ENCODE results near the gene SPOUT1. TPM values are rescaled to one million over a fixed set of nuclear protein-coding genes. Genes with fewer than 3 reads are reported as not detected.

The SPOUT1 gene
- total RNA-seq, 2 experiments from 2014 or later: 72.9 to 82.3 TPM

GRCh38 chr9:128819716-128820664, 9.6 kb downstream of the SPOUT1 start:
- no peaks in the 10 kb centered on the region for H3K9me3 Mint-ChIP-seq
- no peak for DNase-seq
- H3K27me3 Mint-ChIP-seq (ENCODE audit: low read depth): no peaks in the 10 kb centered on the region
- intact Hi-C loops (cut with micrococcal nuclease): loop anchor here (2.0 to 5.0 kb wide), 5 partner anchors 117 to 1757 kb away; partner anchors contain the start of genes CRAT, FUBP3, PKN3 and PTPA
- H3K4me1 Mint-ChIP-seq (ENCODE audit: low read depth): peaks cover 22% of the 10 kb centered on the region
- H3K27ac Mint-ChIP-seq: no peak overlapping the region
- CTCF ChIA-PET: interaction anchor here (0.6 to 3.3 kb wide), 5 partner anchors 9 to 512 kb away, joined by 3 to 21 read pairs (median 10); partner anchors contain the start of genes SH3GLB2 and SPOUT1
- H3K36me3 Mint-ChIP-seq (ENCODE audit: low read depth): peaks cover 10% of the 10 kb centered on the region
- H3K4me3 Mint-ChIP-seq: peak overlapping the region; percentile 41

- Mint-ChIP-seq H3K4me1 (ENCODE audit: low read depth) (peaks cover 22% of the 10 kb centered on the region), H3K27ac (no peak overlapping the region), H3K36me3 (ENCODE audit: low read depth) (peaks cover 6% of the 10 kb centered on the region), H3K27me3 (ENCODE audit: low read depth) (no peaks in the 10 kb centered on the region), H3K4me3 (peak overlapping the region; percentile 76), H3K9me3 (no peaks in the 10 kb centered on the region)
- intact Hi-C loops (cut with micrococcal nuclease): loop anchor here (1.0 to 5.0 kb wide), 9 partner anchors 10 to 1758 kb away; partner anchors contain the start of genes CRAT, FUBP3, PKN3 and PTPA
- DNase-seq: peak; percentile 43
- CTCF ChIA-PET: interaction anchor here (0.5 to 3.3 kb wide), 18 partner anchors 10 to 259 kb away, joined by 3 to 21 read pairs (median 4); partner anchors contain the start of genes SH3GLB2 and SPOUT1
These were observed 10.5 kb downstream of the SPOUT1 start for GRCh38 chr9:128818839-128819715.

- H3K9me3 Mint-ChIP-seq: no peaks in the 10 kb centered on the region
- intact Hi-C loops (cut with micrococcal nuclease): loop anchor here (1.0 to 5.0 kb wide), 9 partner anchors 11 to 1759 kb away; partner anchors contain the start of genes CRAT, FUBP3, PKN3 and PTPA
- H3K4me1 Mint-ChIP-seq (ENCODE audit: low read depth): peaks cover 22% of the 10 kb centered on the region
- no peaks in the 10 kb centered on the region for H3K27me3 Mint-ChIP-seq (ENCODE audit: low read depth)
- H3K27ac Mint-ChIP-seq: peak within 1 kb of the TSS; percentile 24
- DNase-seq: peak; percentile 98
- H3K4me3 Mint-ChIP-seq: peak within 1 kb of the TSS; percentile 82
- CTCF ChIA-PET: interaction anchor here (0.6 to 3.3 kb wide), 23 partner anchors 9 to 395 kb away, joined by 3 to 21 read pairs (median 4); partner anchors contain the start of genes SH3GLB2 and SPOUT1
- peaks cover 6% of the 10 kb centered on the region for H3K36me3 Mint-ChIP-seq (ENCODE audit: low read depth)
These were observed 11.3 kb downstream of the SPOUT1 start, which contains the start of gene ENDOG for GRCh38 chr9:128818099-128818838. Gene ENDOG, plus strand, starts transcription at chr9:128818500. Its CDS starts 185 bp downstream, at chr9:128818685.

- Mint-ChIP-seq H3K9me3 (no peaks in the 10 kb centered on the region), H3K27ac (no peak overlapping the region), H3K4me3 (no peak overlapping the region), H3K36me3 (ENCODE audit: low read depth) (peaks cover 3% of the 10 kb centered on the region), H3K4me1 (ENCODE audit: low read depth) (no peaks in the 10 kb centered on the region), H3K27me3 (ENCODE audit: low read depth) (no peaks in the 10 kb centered on the region)
- CTCF ChIA-PET: interaction anchor here (0.6 to 2.5 kb wide), 3 partner anchors 8 to 101 kb away, joined by 3 to 10 read pairs (median 4); partner anchors contain the start of gene ENDOG
- intact Hi-C loops (cut with micrococcal nuclease): no loop called here
- no peak for DNase-seq
These were observed 18.7 kb downstream of the SPOUT1 start for GRCh38 chr9:128810873-128811272.

GRCh38 chr9:128809831-128810230, 19.8 kb downstream of the SPOUT1 start:
- Mint-ChIP-seq H3K4me1 (ENCODE audit: low read depth) (no peaks in the 10 kb centered on the region), H3K4me3 (no peak overlapping the region), H3K9me3 (no peaks in the 10 kb centered on the region), H3K36me3 (ENCODE audit: low read depth) (peaks cover 3% of the 10 kb centered on the region), H3K27me3 (ENCODE audit: low read depth) (no peaks in the 10 kb centered on the region), H3K27ac (no peak overlapping the region)
- intact Hi-C loops (cut with micrococcal nuclease): no loop called here
- DNase-seq: no peak
- CTCF ChIA-PET: interaction anchor here (1.1 to 2.5 kb wide), 2 partner anchors 9 to 70 kb away, joined by 3 to 10 read pairs; partner anchors contain the start of gene ENDOG

- no peak for DNase-seq
- Mint-ChIP-seq H3K4me3 (no peak overlapping the region), H3K27ac (no peak overlapping the region), H3K9me3 (no peaks in the 10 kb centered on the region), H3K4me1 (ENCODE audit: low read depth) (no peaks in the 10 kb centered on the region), H3K36me3 (ENCODE audit: low read depth) (peaks cover 3% of the 10 kb centered on the region), H3K27me3 (ENCODE audit: low read depth) (no peaks in the 10 kb centered on the region)
- CTCF ChIA-PET: interaction anchor here (2.5 kb wide), 1 partner anchor 10 kb away, joined by 10 read pairs; the partner anchor contains the start of gene ENDOG
- intact Hi-C loops (cut with micrococcal nuclease): no loop called here
These were observed 20.5 kb downstream of the SPOUT1 start for GRCh38 chr9:128809036-128809599.

- no peaks in the 10 kb centered on the region for H3K27me3 Mint-ChIP-seq (ENCODE audit: low read depth)
- no peaks in the 10 kb centered on the region for H3K4me1 Mint-ChIP-seq (ENCODE audit: low read depth)
- DNase-seq: no peak
- CTCF ChIA-PET: interaction anchor here (2.5 kb wide), 1 partner anchor 10 kb away, joined by 10 read pairs; the partner anchor contains the start of gene ENDOG
- no peaks in the 10 kb centered on the region for H3K9me3 Mint-ChIP-seq
- no peak overlapping the region for H3K4me3 Mint-ChIP-seq
- H3K27ac Mint-ChIP-seq: peak overlapping the region; percentile 65
- intact Hi-C loops (cut with micrococcal nuclease): no loop called here
- H3K36me3 Mint-ChIP-seq (ENCODE audit: low read depth): peaks cover 3% of the 10 kb centered on the region
These were observed 21.1 kb downstream of the SPOUT1 start for GRCh38 chr9:128808543-128808942.

- H3K4me1 Mint-ChIP-seq (ENCODE audit: low read depth): no peaks in the 10 kb centered on the region
- no peaks in the 10 kb centered on the region for H3K9me3 Mint-ChIP-seq
- intact Hi-C loops (cut with micrococcal nuclease): no loop called here
- H3K36me3 Mint-ChIP-seq (ENCODE audit: low read depth): peaks cover 5% of the 10 kb centered on the region
- CTCF ChIA-PET: interaction anchor here (1.0 kb wide), 1 partner anchor 11 kb away, joined by 4 read pairs; no protein-coding TSS in a partner anchor
- no peaks in the 10 kb centered on the region for H3K27me3 Mint-ChIP-seq (ENCODE audit: low read depth)
- no peak overlapping the region for H3K27ac Mint-ChIP-seq
- H3K4me3 Mint-ChIP-seq: no peak overlapping the region
- no peak for DNase-seq
These were observed 21.8 kb downstream of the SPOUT1 start for GRCh38 chr9:128807827-128808226.

GRCh38 chr9:128805661-128806060, 23.9 kb downstream of the SPOUT1 start:
- no peaks in the 10 kb centered on the region for H3K4me1 Mint-ChIP-seq (ENCODE audit: low read depth)
- CTCF ChIA-PET: interaction anchor here (1.0 kb wide), 1 partner anchor 41 kb away, joined by 3 read pairs; no protein-coding TSS in a partner anchor
- H3K27ac Mint-ChIP-seq: no peak overlapping the region
- peaks cover 5% of the 10 kb centered on the region for H3K36me3 Mint-ChIP-seq (ENCODE audit: low read depth)
- H3K9me3 Mint-ChIP-seq: no peaks in the 10 kb centered on the region
- H3K27me3 Mint-ChIP-seq (ENCODE audit: low read depth): no peaks in the 10 kb centered on the region
- no peak for DNase-seq
- no peak overlapping the region for H3K4me3 Mint-ChIP-seq
- intact Hi-C loops (cut with micrococcal nuclease): no loop called here

- Mint-ChIP-seq H3K27ac (no peak overlapping the region), H3K9me3 (no peaks in the 10 kb centered on the region), H3K4me3 (no peak overlapping the region), H3K36me3 (ENCODE audit: low read depth) (peaks cover 5% of the 10 kb centered on the region), H3K27me3 (ENCODE audit: low read depth) (no peaks in the 10 kb centered on the region), H3K4me1 (ENCODE audit: low read depth) (no peaks in the 10 kb centered on the region)
- no peak for DNase-seq
- CTCF ChIA-PET: no interaction called here
- intact Hi-C loops (cut with micrococcal nuclease): no loop called here
These were observed 27.1 kb downstream of the SPOUT1 start for GRCh38 chr9:128802482-128802881.

- intact Hi-C loops (cut with micrococcal nuclease): no loop called here
- H3K36me3 Mint-ChIP-seq (ENCODE audit: low read depth): peaks cover 7% of the 10 kb centered on the region
- H3K4me1 Mint-ChIP-seq (ENCODE audit: low read depth): no peaks in the 10 kb centered on the region
- H3K4me3 Mint-ChIP-seq: no peak overlapping the region
- H3K27me3 Mint-ChIP-seq (ENCODE audit: low read depth): no peaks in the 10 kb centered on the region
- CTCF ChIA-PET: no interaction called here
- H3K27ac Mint-ChIP-seq: no peak overlapping the region
- H3K9me3 Mint-ChIP-seq: no peaks in the 10 kb centered on the region
- no peak for DNase-seq
These were observed 29.5 kb downstream of the SPOUT1 start for GRCh38 chr9:128800061-128800460.
